K562 (cell line): Measurements from ENCODE around the gene AGR2. TPM values are rescaled to one million over a fixed set of nuclear protein-coding genes. Genes with fewer than 3 reads are reported as not detected.
A peak's percentile ranks its signal among the peaks of the same experiment; 100 is the strongest.

Source experiments
- ATAC-seq: fragments of 200-7000 bp; cut with Tn5 transposase; 3 replicates; pipeline ENCODE4 v1.9.1; 2020; ENCODE audit warnings: moderate library complexity
- BruUV-seq: library from RNA; stranded (reverse); fragments of 400-500 nt; replicated peaks from 2 replicates; lab custom pipeline; 2021; lab: Mats Ljungman, UMichigan
- CTCF ChIA-PET: fragments of 300-600 bp; formaldehyde crosslinking; extraction: SDS; loops from one replicate; lab custom pipeline; 2021; ENCODE audit warnings: low intra/inter-chr PET ratio; lab: Yijun Ruan, JAX
- POLR2A ChIA-PET: fragments of 300-600, 350-650 bp; sonication (Branson Sonifier 250); formaldehyde crosslinking; extraction: SDS; loops from one replicate; lab custom pipeline; 2021; ENCODE audit warnings: antibody characterized with exemption, inconsistent platforms; lab: Yijun Ruan, JAX
- DNase-seq, 4 experiments: peaks; one replicate each; pipeline versions ENCODE4 v3.0.0 to v3.0.0-alpha.2; 2011 to 2018; ENCODE audit warnings: low spot score in 3 of 4, mixed read lengths in 3 of 4; ENCODE audit errors: extremely low read depth in 1 of 4
- FAIRE-seq: peaks from 2 replicates; lab custom pipeline; 2011; peaks lifted over from hg19 to GRCh38; lab: Jason Lieb, UNC
- H2AFZ ChIP-seq: 2 replicates; pipeline ENCODE4 v1.6.0; 2011; ENCODE audit warnings: low read depth, low read length, control low read depth, inconsistent platforms
- H3K27ac ChIP-seq: fragments of 200-600 bp; 3 replicates; pipeline ENCODE4 v1.8.0; 2011; ENCODE audit warnings: low read depth, mild to moderate bottlenecking, control low read depth, inconsistent platforms, low read length, moderate library complexity, mixed read lengths; ENCODE audit errors: extremely low read depth
- H3K27me3 ChIP-seq, 2 experiments: fragments of 300-600 bp in 1 of 2; 2 replicates in 1 of 2; 3 replicates in 1 of 2; pipeline versions ENCODE4 v1.6.0 to v1.8.0; 2011; ENCODE audit warnings: inconsistent platforms in 2 of 2, low read length in 2 of 2, mild to moderate bottlenecking in 1 of 2, mixed read lengths in 1 of 2, moderate library complexity in 1 of 2; ENCODE audit not compliant: control insufficient read depth in 2 of 2, insufficient read depth in 2 of 2
- H3K36me3 ChIP-seq: fragments of 300-600 bp; 3 replicates; pipeline ENCODE4 v1.8.0; 2011; ENCODE audit warnings: mild to moderate bottlenecking, low read length, inconsistent platforms; ENCODE audit not compliant: control insufficient read depth, insufficient read depth
- H3K4me1 ChIP-seq, 2 experiments: fragments of 200-600 bp in 1 of 2; replicated peaks in 1 of 2; 2 replicates in 1 of 2; 3 replicates in 1 of 2; pipeline versions ENCODE4 v1.5.1 to v1.8.0; 2011; ENCODE audit warnings: inconsistent platforms in 2 of 2, low read length in 2 of 2, mild to moderate bottlenecking in 1 of 2, mixed read lengths in 1 of 2, moderate library complexity in 1 of 2; ENCODE audit not compliant: control insufficient read depth in 2 of 2, insufficient read depth in 2 of 2
- H3K4me2 ChIP-seq: 2 replicates; pipeline ENCODE4 v1.6.1; 2011; ENCODE audit warnings: low read length, control low read depth, inconsistent platforms, mixed read lengths; ENCODE audit not compliant: insufficient read depth
- H3K4me3 ChIP-seq: fragments of 200-600 bp; sonication (generic), shearing (Covaris generic); 2 replicates; pipeline ENCODE4 v1.5.1; 2016; ENCODE audit warnings: control low read depth, inconsistent platforms
- H3K79me2 ChIP-seq: fragments of 200-600 bp; 3 replicates; pipeline ENCODE4 v1.8.0; 2011; ENCODE audit warnings: low read length, inconsistent platforms; ENCODE audit not compliant: control insufficient read depth, insufficient read depth
- H3K9ac ChIP-seq, 2 experiments: 2 replicates each; pipeline versions ENCODE4 v1.6.0 to v1.6.1; 2011; ENCODE audit warnings: low read depth in 2 of 2, low read length in 2 of 2, control low read depth in 1 of 2, inconsistent platforms in 1 of 2, mild to moderate bottlenecking in 1 of 2, mixed read lengths in 1 of 2; ENCODE audit not compliant: insufficient read depth in 1 of 2
- H3K9me1 ChIP-seq: one replicate; pipeline ENCODE4 v1.6.0; 2011; ENCODE audit warnings: inconsistent platforms, mild to moderate bottlenecking, low read length, moderate library complexity; ENCODE audit not compliant: control insufficient read depth, insufficient read depth
- H3K9me3 ChIP-seq: replicated peaks from 2 replicates; pipeline ENCODE4 v1.5.1; 2011; ENCODE audit warnings: low read depth, low read length, inconsistent platforms; ENCODE audit not compliant: control insufficient read depth, insufficient read depth
- H4K20me1 ChIP-seq: replicated peaks from 2 replicates; pipeline ENCODE4 v1.6.1; 2011; ENCODE audit warnings: low read length, inconsistent platforms, mixed read lengths; ENCODE audit not compliant: control insufficient read depth, insufficient read depth
- CCNT2 ChIP-seq: IDR thresholded peaks from 2 replicates; pipeline ENCODE4 v1.6.1; 2011; ENCODE audit warnings: borderline replicate concordance, low read depth, mild to moderate bottlenecking, moderate library complexity, mixed read lengths, low read length; ENCODE audit not compliant: insufficient read length; ENCODE audit errors: extremely low read depth
- EHMT2 ChIP-seq: fragments of 450-650 bp; IDR thresholded peaks from 2 replicates; pipeline ENCODE4 v1.6.1; 2018; ENCODE audit warnings: antibody characterized with exemption
- HMG20B ChIP-seq: fragments of 250-450 bp; sonication (Bioruptor Pico); IDR thresholded peaks from 2 replicates; pipeline ENCODE4 v1.5.0; 2021; ENCODE audit warnings: mild to moderate bottlenecking
- NELFE ChIP-seq: IDR thresholded peaks from 2 replicates; pipeline ENCODE4 v1.6.1; 2011; ENCODE audit warnings: mild to moderate bottlenecking; ENCODE audit not compliant: insufficient read depth, insufficient read length
- NONO ChIP-seq, 2 experiments: fragments of 200-400 bp in 1 of 2; fragments of 450-650 bp in 1 of 2; formaldehyde crosslinking in 1 of 2; IDR thresholded peaks; 2 replicates each; pipeline ENCODE4 v1.6.1; 2017; ENCODE audit warnings: low read depth in 2 of 2, mild to moderate bottlenecking in 2 of 2, moderate library complexity in 2 of 2, low read length in 1 of 2
- TBP ChIP-seq: optimal IDR thresholded peaks from 2 replicates; pipeline ENCODE3; 2011; ENCODE audit warnings: low read depth, low read length, improper control_type of control experiment
- TSC22D4 ChIP-seq: fragments of 450-650 bp; IDR thresholded peaks from 2 replicates; pipeline ENCODE4 v1.6.1; 2016; ENCODE audit warnings: missing genetic modification characterization, missing biosample characterization, control low read depth
- ZNF431 ChIP-seq: sonication (generic); formaldehyde crosslinking; IDR thresholded peaks from 2 replicates; pipeline ENCODE4 v1.8.0; 2022; ENCODE audit warnings: mild to moderate bottlenecking, missing genetic modification reagents
- ZNF668 ChIP-seq: fragments of 250-450 bp; sonication (Bioruptor Pico); IDR thresholded peaks from 2 replicates; pipeline ENCODE4 v1.8.0; 2022; ENCODE audit warnings: mild to moderate bottlenecking, inconsistent platforms
- WGBS: fragments of 100-300 bp; shearing (Covaris generic); methylation state at CpG from one replicate; pipeline ENCODE4 v1.1.6; 2016; ENCODE audit warnings: low coverage, mixed read lengths; ENCODE audit not compliant: insufficient coverage; ENCODE audit errors: missing lambda C conversion rate; 5-methylcytosine and 5-hydroxymethylcytosine counted together
- in situ Hi-C: fragments of 300-500 bp; cut with MboI; formaldehyde crosslinking; loops from 4 replicates; pipeline ENCODE4 v1.15.0; 2018; ENCODE audit warnings: inconsistent platforms, mixed read lengths
- intact Hi-C: fragments of 100-400 bp; cut with micrococcal nuclease; formaldehyde crosslinking; loops from 2 replicates; pipeline ENCODE4 v1.14.2; 2022
- polyA plus RNA-seq, 8 experiments: library from polyadenylated mRNA; depleted of rRNA in 4 of 8; stranded (reverse) in 5 of 8; unstranded in 3 of 8; fragments of >200 nt; fragmentation: Nextera tagmentation in 2 of 8; fragmentation: Illumina TruSeq in 1 of 8; extraction: Ambion mirVana in 2 of 8; extraction: Trizol in 1 of 8; gene quantifications; 2 replicates each; pipeline versions ENCODE4 v1.2.1 to v1.2.3, GENCODE V29; 2011 to 2014; ENCODE audit warnings: inconsistent platforms in 1 of 8, missing spikeins in 1 of 8
- total RNA-seq, 7 experiments: library from RNA; depleted of rRNA in 6 of 7; stranded (reverse); fragments of >200 nt in 6 of 7; fragmentation: Illumina TruSeq in 2 of 7; extraction: Trizol in 2 of 7; gene quantifications; 2 replicates each; pipeline versions ENCODE4 v1.2.1 to v1.2.3, GENCODE V29; 2011 to 2021; ENCODE audit warnings: low replicate concordance in 1 of 7
- TF ChIP-seq, protein P1 (sequence below): fragments of 450-650 bp; IDR thresholded peaks from 2 replicates; pipeline ENCODE4 v1.7.1; 2018; ENCODE audit warnings: mild to moderate bottlenecking, low read depth; ENCODE audit not compliant: partially characterized antibody
- TF ChIP-seq, protein P2 (sequence below), 3 experiments: fragments of 200-800 bp in 1 of 3; fragments of 250-450 bp in 1 of 3; fragments of 450-650 bp in 1 of 3; sonication (Bioruptor Pico) in 1 of 3; sonication (Bioruptor generic) in 1 of 3; formaldehyde crosslinking in 1 of 3; IDR thresholded peaks; 2 replicates each; pipeline versions ENCODE4 v1.6.1 to v1.8.0; 2016 to 2022; ENCODE audit warnings: mild to moderate bottlenecking in 2 of 3, missing genetic modification characterization in 2 of 3, missing compliant biosample characterization in 1 of 3, moderate library complexity in 1 of 3

The AGR2 gene
- total and polyA plus RNA-seq, 9 of the 15 experiments (the other 6 are each of a cell fraction or from before 2014, with no cell fraction given) = 0.66 TPM; not detected in 8

DNA sequence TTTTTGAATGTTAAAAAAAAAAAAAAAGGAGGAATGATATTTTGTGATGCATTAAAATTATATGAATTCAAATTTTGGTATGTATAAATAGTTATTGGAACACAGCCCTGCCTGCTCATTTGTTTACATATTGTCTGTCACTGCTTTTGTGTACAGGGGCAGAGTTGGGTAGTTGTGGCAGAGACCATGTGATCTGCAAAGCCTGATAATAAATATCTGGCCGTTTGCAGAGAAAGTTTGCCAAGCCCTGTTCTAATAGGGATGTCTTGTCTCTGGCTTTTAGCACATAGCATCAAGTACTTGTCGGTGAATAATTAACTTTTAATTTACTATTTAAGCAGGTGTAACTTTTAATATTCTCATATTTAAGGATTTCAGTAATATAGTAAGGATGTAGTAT lies 31.5 kb downstream of the AGR2 start (continued):
- TF ChIP-seq, protein P1, sequence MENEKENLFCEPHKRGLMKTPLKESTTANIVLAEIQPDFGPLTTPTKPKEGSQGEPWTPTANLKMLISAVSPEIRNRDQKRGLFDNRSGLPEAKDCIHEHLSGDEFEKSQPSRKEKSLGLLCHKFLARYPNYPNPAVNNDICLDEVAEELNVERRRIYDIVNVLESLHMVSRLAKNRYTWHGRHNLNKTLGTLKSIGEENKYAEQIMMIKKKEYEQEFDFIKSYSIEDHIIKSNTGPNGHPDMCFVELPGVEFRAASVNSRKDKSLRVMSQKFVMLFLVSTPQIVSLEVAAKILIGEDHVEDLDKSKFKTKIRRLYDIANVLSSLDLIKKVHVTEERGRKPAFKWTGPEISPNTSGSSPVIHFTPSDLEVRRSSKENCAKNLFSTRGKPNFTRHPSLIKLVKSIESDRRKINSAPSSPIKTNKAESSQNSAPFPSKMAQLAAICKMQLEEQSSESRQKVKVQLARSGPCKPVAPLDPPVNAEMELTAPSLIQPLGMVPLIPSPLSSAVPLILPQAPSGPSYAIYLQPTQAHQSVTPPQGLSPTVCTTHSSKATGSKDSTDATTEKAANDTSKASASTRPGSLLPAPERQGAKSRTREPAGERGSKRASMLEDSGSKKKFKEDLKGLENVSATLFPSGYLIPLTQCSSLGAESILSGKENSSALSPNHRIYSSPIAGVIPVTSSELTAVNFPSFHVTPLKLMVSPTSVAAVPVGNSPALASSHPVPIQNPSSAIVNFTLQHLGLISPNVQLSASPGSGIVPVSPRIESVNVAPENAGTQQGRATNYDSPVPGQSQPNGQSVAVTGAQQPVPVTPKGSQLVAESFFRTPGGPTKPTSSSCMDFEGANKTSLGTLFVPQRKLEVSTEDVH = no peak
- TF ChIP-seq CCNT2 (no peak), NONO (IDR thresholded peaks at IDR 0.05; ENCODE audit: low read depth in 2 of 2, low read length in 1 of 2) (no peak), TSC22D4 (tag) (no peak)

DNA sequence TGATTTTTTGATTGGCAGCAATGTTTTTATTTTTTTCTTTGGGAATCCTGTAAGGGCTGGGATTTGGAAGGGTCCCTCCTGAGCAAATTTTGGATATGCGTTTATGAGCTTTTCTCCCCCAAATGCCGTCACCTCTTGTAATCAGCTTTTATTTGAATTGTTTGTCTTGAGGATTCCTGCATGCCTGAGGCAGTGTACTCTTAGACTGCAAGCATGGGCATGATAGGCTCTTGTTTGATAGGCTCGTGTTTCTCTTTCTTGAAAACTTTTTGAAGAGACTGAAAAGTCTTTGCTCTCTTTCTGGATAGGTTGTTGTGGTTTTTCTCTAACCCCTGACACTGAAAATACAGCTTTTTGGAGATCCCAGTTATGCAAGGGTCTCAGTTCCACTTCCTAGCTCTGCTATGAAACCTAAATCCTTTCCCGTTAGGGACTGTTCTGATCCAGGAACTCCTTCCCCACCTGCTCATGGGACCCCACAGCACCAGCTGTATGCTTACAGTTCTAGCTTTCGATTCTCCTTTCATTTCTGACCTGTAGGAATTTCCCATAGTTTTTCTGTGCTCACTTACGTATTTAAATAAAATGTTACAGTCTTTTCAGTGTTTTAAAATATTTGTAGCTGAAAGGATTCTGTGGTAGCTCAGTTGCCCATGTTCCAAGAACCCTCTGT lies 34.0 kb downstream of the AGR2 start:
- DNase-seq = no peak
- ChIA-PET POLR2A (interaction anchor here (0.8 to 1.7 kb wide), 5 partner anchors 10 to 52 kb away, joined by 3 to 7 read pairs (median 4); no protein-coding TSS in a partner anchor), CTCF (no interaction called here)
- no peaks in the 10 kb centered on the region for H3K27me3 ChIP-seq
- H3K36me3 ChIP-seq = no peaks in the 10 kb centered on the region
- H3K79me2 ChIP-seq = peaks cover 19% of the 10 kb centered on the region; the same call in 2 of the 3 replicates
- peak; percentile 12; the same call in 1 of the 3 replicates for ATAC-seq
- H2AFZ ChIP-seq = no peak overlapping the region
- no peak overlapping the region for H3K4me3 ChIP-seq
- H3K9me1 ChIP-seq = no peaks in the 10 kb centered on the region
- 59% methylated on average over 5 of the region's 6 CpGs for WGBS
- no peak overlapping the region for H3K27ac ChIP-seq
- peaks cover 0 to 16% of the 10 kb centered on the region in 2 experiments; a peak in 2 of 5 replicates for H3K4me1 ChIP-seq
- FAIRE-seq = peak; percentile 29
- intact Hi-C loops = no loop called here
- in situ Hi-C loops = no loop called here
- H3K9ac ChIP-seq = no peak overlapping the region
- H3K9me3 ChIP-seq = no peaks in the 10 kb centered on the region
- H4K20me1 ChIP-seq = no peaks in the 10 kb centered on the region
- no peak overlapping the region for H3K4me2 ChIP-seq
- no TSS peak for BruUV-seq
- TF ChIP-seq ZNF668 (CRISPR knock-in tag) (no peak), NELFE (no peak), EHMT2 (no peak), ZNF431 (CRISPR knock-in tag) (no peak), TBP (no peak), HMG20B (no peak)
- TF ChIP-seq, protein P2, sequence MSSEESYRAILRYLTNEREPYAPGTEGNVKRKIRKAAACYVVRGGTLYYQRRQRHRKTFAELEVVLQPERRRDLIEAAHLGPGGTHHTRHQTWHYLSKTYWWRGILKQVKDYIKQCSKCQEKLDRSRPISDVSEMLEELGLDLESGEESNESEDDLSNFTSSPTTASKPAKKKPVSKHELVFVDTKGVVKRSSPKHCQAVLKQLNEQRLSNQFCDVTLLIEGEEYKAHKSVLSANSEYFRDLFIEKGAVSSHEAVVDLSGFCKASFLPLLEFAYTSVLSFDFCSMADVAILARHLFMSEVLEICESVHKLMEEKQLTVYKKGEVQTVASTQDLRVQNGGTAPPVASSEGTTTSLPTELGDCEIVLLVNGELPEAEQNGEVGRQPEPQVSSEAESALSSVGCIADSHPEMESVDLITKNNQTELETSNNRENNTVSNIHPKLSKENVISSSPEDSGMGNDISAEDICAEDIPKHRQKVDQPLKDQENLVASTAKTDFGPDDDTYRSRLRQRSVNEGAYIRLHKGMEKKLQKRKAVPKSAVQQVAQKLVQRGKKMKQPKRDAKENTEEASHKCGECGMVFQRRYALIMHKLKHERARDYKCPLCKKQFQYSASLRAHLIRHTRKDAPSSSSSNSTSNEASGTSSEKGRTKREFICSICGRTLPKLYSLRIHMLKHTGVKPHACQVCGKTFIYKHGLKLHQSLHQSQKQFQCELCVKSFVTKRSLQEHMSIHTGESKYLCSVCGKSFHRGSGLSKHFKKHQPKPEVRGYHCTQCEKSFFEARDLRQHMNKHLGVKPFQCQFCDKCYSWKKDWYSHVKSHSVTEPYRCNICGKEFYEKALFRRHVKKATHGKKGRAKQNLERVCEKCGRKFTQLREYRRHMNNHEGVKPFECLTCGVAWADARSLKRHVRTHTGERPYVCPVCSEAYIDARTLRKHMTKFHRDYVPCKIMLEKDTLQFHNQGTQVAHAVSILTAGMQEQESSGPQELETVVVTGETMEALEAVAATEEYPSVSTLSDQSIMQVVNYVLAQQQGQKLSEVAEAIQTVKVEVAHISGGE (CRISPR knock-in tag; IDR thresholded peaks at IDR 0.05) = no peak
